Spleen (tissue), 11 donors: Measurements from ENCODE around the gene MBD3L2B. TPM values are rescaled to one million over a fixed set of nuclear protein-coding genes. Genes with fewer than 3 reads are reported as not detected.

Source experiments
- DNase-seq: peaks from one replicate; pipeline ENCODE4 v3.0.0-alpha.2; 2020
- H3K27ac ChIP-seq, 8 donors: fragments of 200-600 bp; sonication (generic) in 7 of 8; 1 replicate in 4 of 8; 2 replicates in 4 of 8; pipeline versions ENCODE4 v1.5.0 to v1.8.0; 2016 to 2021; ENCODE audit warnings: inconsistent platforms in 4 of 8, mild to moderate bottlenecking in 4 of 8, moderate library complexity in 1 of 8
- H3K27me3 ChIP-seq, 7 donors: fragments of 200-600 bp; sonication (generic) in 6 of 7; replicated peaks in 1 of 7; 1 replicate in 4 of 7; 2 replicates in 3 of 7; pipeline versions ENCODE4 v1.5.0 to v1.8.0; 2016 to 2021; ENCODE audit warnings: inconsistent platforms in 3 of 7, mild to moderate bottlenecking in 1 of 7
- H3K36me3 ChIP-seq, 6 donors: fragments of 200-600 bp; sonication (generic) in 5 of 6; 1 replicate in 4 of 6; 2 replicates in 2 of 6; pipeline versions ENCODE4 v1.5.0 to v1.8.0; 2016 to 2021; ENCODE audit warnings: inconsistent platforms in 2 of 6
- H3K4me1 ChIP-seq, 6 donors: fragments of 200-600 bp; sonication (generic) in 5 of 6; 1 replicate in 3 of 6; 2 replicates in 3 of 6; pipeline versions ENCODE4 v1.5.0 to v1.8.0; 2016 to 2021; ENCODE audit warnings: inconsistent platforms in 3 of 6
- H3K4me3 ChIP-seq, 8 donors: fragments of 200-600 bp; sonication (generic) in 7 of 8; 1 replicate in 4 of 8; 2 replicates in 4 of 8; pipeline versions ENCODE4 v1.5.0 to v1.8.0; 2016 to 2021; ENCODE audit warnings: inconsistent platforms in 4 of 8, mild to moderate bottlenecking in 4 of 8, moderate library complexity in 2 of 8
- H3K9me3 ChIP-seq, 8 donors: fragments of 200-600 bp; sonication (generic) in 7 of 8; 1 replicate in 4 of 8; 2 replicates in 4 of 8; pipeline versions ENCODE4 v1.5.0 to v1.8.0; 2016 to 2021; ENCODE audit warnings: inconsistent platforms in 4 of 8
- POLR2A ChIP-seq, 3 donors: fragments of 450-650 bp; IDR thresholded peaks; one replicate each; pipeline ENCODE4 v1.5.1; 2017; ENCODE audit warnings: antibody characterized with exemption in 3 of 3, mild to moderate bottlenecking in 1 of 3
- POLR2AphosphoS5 ChIP-seq, 3 donors: sonication (generic); formaldehyde crosslinking; IDR thresholded peaks; one replicate each; pipeline ENCODE4 v1.5.1; 2017; ENCODE audit warnings: antibody characterized with exemption in 3 of 3
- WGBS, 5 donors: extraction: QIAGEN DNeasy Blood & Tissue Kit in 3 of 5; methylation state at CpG; one replicate each; pipeline versions ENCODE4 v1.1.5 to v1.1.7; 2013 to 2018; 5-methylcytosine and 5-hydroxymethylcytosine counted together
- intact Hi-C: fragments of 100-400 bp; cut with DNase I; formaldehyde crosslinking; loops from one replicate; pipeline ENCODE4 v1.15.0; 2023; ENCODE audit warnings: low total_unique reads
- polyA plus RNA-seq, 3 donors: library from polyadenylated mRNA; stranded (reverse); fragments of 200-250 nt; gene quantifications; one replicate each; pipeline ENCODE4 v1.2.1, GENCODE V29; 2013
- total RNA-seq, 7 donors: library from RNA; depleted of rRNA in 3 of 7; stranded (reverse); fragments of >200 nt in 3 of 7; fragmentation: NEBNext Ultra II Directional in 4 of 7; extraction: Animal tissue kit (Norgen Biotek cat#: 25700) in 4 of 7; gene quantifications; one replicate each; pipeline versions ENCODE4 v1.1.0 to v1.2.1, GENCODE V29; 2016 to 2021
- TF ChIP-seq, protein P1 (sequence below), 11 experiments: fragments of 200-600 bp in 7 of 11; fragments of 450-650 bp in 4 of 11; sonication (generic) in 4 of 11; IDR thresholded peaks in 8 of 11; conservative IDR thresholded peaks in 3 of 11; 1 replicate in 7 of 11; 2 replicates in 4 of 11; pipeline versions ENCODE4 v1.4.0 to v1.8.0; 2016 to 2021; ENCODE audit warnings: antibody characterized with exemption in 11 of 11, inconsistent platforms in 4 of 11, mild to moderate bottlenecking in 1 of 11
- donor health status: healthy with polysubstance abuse.
- donor health status: DM: no; HTN: no; CAD: no; lungs with moderate emphysema.
- donor health status: DM: no; HTN: no; CAD: no.
- donor health status: Bipolar disorder and iron deficiency.
- donor health status: healthy.
- donor health status: DM: no; HTN: no; CAD: no.
- donor health status: DM: yes; HTN: yes; CAD: no.

The MBD3L2B gene
- total and polyA plus RNA-seq, 10 donors, result not detected

DNA sequence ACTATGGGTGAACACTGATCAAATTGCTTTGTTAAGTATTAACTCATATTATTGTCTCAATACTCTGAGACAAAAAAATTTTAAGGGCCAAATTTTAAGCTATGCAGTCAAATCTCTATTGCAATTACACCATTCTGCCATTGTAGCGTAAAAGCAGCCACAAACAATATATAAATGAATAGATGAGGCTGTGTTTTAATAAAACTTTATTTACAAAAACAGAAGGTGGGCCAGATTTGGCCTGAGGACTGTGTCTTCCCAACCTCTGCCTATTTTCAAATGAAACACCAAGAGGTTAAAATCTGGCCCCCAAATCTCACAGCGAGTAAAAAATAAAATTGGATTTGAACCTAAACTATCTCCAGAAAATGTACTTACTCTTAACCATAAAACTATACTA is 51.7 kb downstream of the MBD3L2B start:
- TF ChIP-seq POLR2A (IDR thresholded peaks at IDR 0.05), result no peak
- no peak for TF ChIP-seq POLR2AphosphoS5 (IDR thresholded peaks at IDR 0.05)
- TF ChIP-seq, protein P1, sequence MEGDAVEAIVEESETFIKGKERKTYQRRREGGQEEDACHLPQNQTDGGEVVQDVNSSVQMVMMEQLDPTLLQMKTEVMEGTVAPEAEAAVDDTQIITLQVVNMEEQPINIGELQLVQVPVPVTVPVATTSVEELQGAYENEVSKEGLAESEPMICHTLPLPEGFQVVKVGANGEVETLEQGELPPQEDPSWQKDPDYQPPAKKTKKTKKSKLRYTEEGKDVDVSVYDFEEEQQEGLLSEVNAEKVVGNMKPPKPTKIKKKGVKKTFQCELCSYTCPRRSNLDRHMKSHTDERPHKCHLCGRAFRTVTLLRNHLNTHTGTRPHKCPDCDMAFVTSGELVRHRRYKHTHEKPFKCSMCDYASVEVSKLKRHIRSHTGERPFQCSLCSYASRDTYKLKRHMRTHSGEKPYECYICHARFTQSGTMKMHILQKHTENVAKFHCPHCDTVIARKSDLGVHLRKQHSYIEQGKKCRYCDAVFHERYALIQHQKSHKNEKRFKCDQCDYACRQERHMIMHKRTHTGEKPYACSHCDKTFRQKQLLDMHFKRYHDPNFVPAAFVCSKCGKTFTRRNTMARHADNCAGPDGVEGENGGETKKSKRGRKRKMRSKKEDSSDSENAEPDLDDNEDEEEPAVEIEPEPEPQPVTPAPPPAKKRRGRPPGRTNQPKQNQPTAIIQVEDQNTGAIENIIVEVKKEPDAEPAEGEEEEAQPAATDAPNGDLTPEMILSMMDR (IDR thresholded peaks at IDR 0.05 in 8 of 11, conservative IDR thresholded peaks at IDR 0.05 in 3 of 11), result no peak
- no peaks in the 10 kb centered on the region for H3K36me3 ChIP-seq
- WGBS, 5 donors, result 81 to 93% (median 88%) methylated on average over 2 of the region's 2 CpGs
- H3K4me3 ChIP-seq, result no peak overlapping the region
- H3K4me1 ChIP-seq, result no peaks in the 10 kb centered on the region
- H3K9me3 ChIP-seq, result no peaks in the 10 kb centered on the region
- DNase-seq, result no peak
- peaks cover 0 to 12% (median 0%) of the 10 kb centered on the region in 7 donors for H3K27me3 ChIP-seq
- intact Hi-C loops, result no loop called here
- peak overlapping the region in 1 of 8 donors; percentile 35 for H3K27ac ChIP-seq

Other genes with a start within 250 kb of the MBD3L2B start
- gene VAV1, start 248.7 kb downstream of the MBD3L2B start, total RNA-seq, result 100 to 1,000 TPM in 1 of 7 donors, 10 to 100 TPM in 6; 73.4 to 151 (median 90.1) TPM
- gene VAV1, start 248.7 kb downstream of the MBD3L2B start, polyA plus RNA-seq, result 10 to 100 TPM; 34.8 to 48.8 (median 40.9) TPM
- 10 to 100 TPM; 20.1 to 65.2 (median 30.6) TPM for gene ADGRE1, start 133.9 kb downstream of the MBD3L2B start, total RNA-seq
- gene ADGRE1, start 133.9 kb downstream of the MBD3L2B start, polyA plus RNA-seq, result 1 to 10 TPM; 2.3 to 4.0 (median 3.3) TPM
- gene MBD3L5, start 9.1 kb upstream of the MBD3L2B start, total RNA-seq, result not detected
- gene MBD3L5, start 9.1 kb upstream of the MBD3L2B start, polyA plus RNA-seq, result not detected
- not detected for gene MBD3L4, start 18.7 kb upstream of the MBD3L2B start, total RNA-seq
- gene MBD3L4, start 18.7 kb upstream of the MBD3L2B start, polyA plus RNA-seq, result not detected
- gene MBD3L2, start 27.9 kb upstream of the MBD3L2B start, total RNA-seq, result not detected
- gene MBD3L2, start 27.9 kb upstream of the MBD3L2B start, polyA plus RNA-seq, result not detected
- gene MBD3L3, start 37.2 kb upstream of the MBD3L2B start, total RNA-seq, result not detected
- not detected for gene MBD3L3, start 37.2 kb upstream of the MBD3L2B start, polyA plus RNA-seq
- 10 to 100 TPM; 12.0 to 20.8 (median 15.1) TPM for gene ZNF557, start 48.3 kb upstream of the MBD3L2B start, total RNA-seq
- 1 to 10 TPM; 1.1 to 4.6 (median 1.7) TPM for gene ZNF557, start 48.3 kb upstream of the MBD3L2B start, polyA plus RNA-seq